GM12864 (cell line): ENCODE measurements around the gene RASSF1.

Experiments used
- DNase-seq: peaks from one replicate; pipeline ENCODE4 v3.0.0-alpha.2; 2011; ENCODE audit warnings: low read depth
- H3K4me3 ChIP-seq: 2 replicates; pipeline ENCODE4 v1.5.1; 2011; ENCODE audit warnings: mild to moderate bottlenecking, low read depth, low read length, control low read depth
- TF ChIP-seq, protein P1 (sequence below): IDR thresholded peaks from 2 replicates; pipeline ENCODE4 v1.5.1; 2011; ENCODE audit warnings: low read depth, mild to moderate bottlenecking, moderate library complexity, low read length, control low read depth, inconsistent platforms; ENCODE audit errors: missing control alignments

The RASSF1 gene

DNA sequence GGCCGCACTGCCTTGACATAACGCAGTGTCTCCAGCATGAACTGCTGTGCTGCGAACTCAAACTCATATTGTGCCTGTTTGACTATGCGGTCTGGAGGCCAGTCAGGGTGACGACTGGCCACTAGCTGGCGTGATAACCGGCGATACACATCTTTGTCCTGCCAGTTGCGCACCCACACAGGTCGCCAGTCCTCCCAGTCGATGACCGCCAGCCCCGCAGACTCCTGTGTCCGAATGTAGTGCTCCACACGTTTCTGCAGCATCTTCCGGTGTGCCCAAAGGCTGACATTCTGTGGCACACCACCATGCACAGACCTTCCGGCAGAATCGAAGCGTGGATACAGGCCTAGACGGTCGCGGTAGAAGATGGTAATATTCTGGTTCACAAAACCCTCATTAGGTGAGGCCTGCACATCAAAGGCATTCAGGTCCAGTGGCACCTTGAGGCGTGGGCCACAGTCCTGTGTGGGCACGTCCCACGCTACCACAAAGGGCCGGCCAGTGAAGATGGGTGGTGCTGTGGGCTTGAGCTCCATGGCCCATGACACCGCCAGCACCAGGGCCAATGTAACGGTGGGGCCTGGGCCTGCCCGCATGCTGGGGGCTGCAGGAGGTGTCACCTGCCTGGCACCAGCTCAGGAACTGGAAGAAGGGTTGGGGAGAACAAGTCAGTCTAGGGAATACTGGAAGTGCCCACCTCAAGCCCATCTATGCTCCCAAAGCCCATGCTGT, 20.6 kb downstream of the RASSF1 start:
- no peak for DNase-seq
- peak overlapping the region; percentile 61 for H3K4me3 ChIP-seq
- TF ChIP-seq, protein P1, sequence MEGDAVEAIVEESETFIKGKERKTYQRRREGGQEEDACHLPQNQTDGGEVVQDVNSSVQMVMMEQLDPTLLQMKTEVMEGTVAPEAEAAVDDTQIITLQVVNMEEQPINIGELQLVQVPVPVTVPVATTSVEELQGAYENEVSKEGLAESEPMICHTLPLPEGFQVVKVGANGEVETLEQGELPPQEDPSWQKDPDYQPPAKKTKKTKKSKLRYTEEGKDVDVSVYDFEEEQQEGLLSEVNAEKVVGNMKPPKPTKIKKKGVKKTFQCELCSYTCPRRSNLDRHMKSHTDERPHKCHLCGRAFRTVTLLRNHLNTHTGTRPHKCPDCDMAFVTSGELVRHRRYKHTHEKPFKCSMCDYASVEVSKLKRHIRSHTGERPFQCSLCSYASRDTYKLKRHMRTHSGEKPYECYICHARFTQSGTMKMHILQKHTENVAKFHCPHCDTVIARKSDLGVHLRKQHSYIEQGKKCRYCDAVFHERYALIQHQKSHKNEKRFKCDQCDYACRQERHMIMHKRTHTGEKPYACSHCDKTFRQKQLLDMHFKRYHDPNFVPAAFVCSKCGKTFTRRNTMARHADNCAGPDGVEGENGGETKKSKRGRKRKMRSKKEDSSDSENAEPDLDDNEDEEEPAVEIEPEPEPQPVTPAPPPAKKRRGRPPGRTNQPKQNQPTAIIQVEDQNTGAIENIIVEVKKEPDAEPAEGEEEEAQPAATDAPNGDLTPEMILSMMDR, result no peak

DNA sequence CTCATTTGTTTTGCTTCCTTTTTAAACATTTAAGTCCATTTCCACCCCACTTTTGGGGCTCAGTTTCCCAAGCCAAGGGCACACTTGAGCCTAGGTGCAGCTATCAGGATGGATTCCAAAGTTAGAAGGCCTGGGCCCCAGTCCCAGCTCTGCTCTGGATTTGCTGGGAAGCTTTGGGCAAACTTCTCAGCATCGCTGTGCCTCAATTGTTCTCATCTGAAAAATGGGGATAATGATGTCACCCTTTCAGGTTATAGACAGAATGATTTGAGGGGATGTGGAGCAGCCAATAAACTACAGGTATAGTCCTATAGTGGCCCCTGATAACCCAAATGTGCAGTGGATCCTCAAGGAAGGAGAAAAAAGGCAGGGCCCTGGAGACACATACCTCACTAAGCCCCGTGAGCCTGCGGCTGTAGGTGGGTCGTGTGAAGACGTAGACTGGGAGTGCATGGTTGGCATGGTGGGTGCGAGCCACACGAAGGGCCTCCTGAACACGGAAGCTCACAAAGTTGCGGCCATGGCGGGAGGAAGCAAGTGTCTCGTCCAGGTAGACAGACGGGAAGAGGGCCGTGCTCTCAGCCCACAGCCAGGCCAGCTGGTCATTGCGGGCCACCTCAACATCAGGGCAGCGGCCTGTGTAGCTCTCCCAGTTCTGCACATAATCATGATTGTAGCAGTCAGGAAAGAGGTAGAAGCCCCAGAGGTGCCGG, 21.3 kb downstream of the RASSF1 start:
- no peak overlapping the region for H3K4me3 ChIP-seq
- DNase-seq, result no peak
- TF ChIP-seq, protein P1, result no peak

GRCh38 chr3:50318615-50319014, 22.0 kb downstream of the RASSF1 start:
- no peak for DNase-seq
- TF ChIP-seq, protein P1, result no peak
- H3K4me3 ChIP-seq, result no peak overlapping the region

GRCh38 chr3:50318163-50318562, 22.5 kb downstream of the RASSF1 start:
- DNase-seq, result no peak
- TF ChIP-seq, protein P1, result no peak
- H3K4me3 ChIP-seq, result no peak overlapping the region

- no peak overlapping the region for H3K4me3 ChIP-seq
- DNase-seq, result no peak
- TF ChIP-seq, protein P1, result no peak
These were observed 23.3 kb downstream of the RASSF1 start for GRCh38 chr3:50317300-50317699.

GRCh38 chr3:50316657-50317242, 23.9 kb downstream of the RASSF1 start:
- H3K4me3 ChIP-seq, result no peak overlapping the region
- TF ChIP-seq, protein P1, result no peak
- no peak for DNase-seq

- H3K4me3 ChIP-seq, result no peak overlapping the region
- no peak for DNase-seq
- TF ChIP-seq, protein P1, result no peak
These were observed 25.8 kb downstream of the RASSF1 start for GRCh38 chr3:50314816-50315215.
